ENCODE results near the gene ELP2. TPM values are rescaled to one million over a fixed set of nuclear protein-coding genes. Genes with fewer than 3 reads are reported as not detected.

The ELP2 gene
- total RNA-seq, 1 donor from 2014 or later: 143 TPM

DNA sequence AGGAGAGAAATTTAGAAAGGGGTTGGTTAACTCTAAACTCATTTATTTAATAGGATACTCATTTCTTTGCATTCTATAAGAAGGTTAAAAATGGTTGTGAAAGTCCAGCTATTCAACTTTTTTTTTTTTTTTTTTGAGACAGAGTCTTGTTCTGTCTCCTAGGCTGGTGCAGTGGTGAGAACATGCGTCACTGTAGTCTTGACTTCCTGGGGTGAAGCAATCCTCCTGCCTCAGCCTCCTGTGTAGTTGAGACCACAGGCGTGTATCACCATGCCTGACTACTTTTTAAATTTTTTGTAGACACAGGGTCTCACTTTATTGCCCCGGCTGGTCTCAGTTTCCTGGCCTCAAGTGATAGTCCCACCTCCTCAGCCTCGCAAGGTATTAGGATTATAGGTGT lies 11.9 kb downstream of the ELP2 start:
- TF ChIP-seq, protein P1, sequence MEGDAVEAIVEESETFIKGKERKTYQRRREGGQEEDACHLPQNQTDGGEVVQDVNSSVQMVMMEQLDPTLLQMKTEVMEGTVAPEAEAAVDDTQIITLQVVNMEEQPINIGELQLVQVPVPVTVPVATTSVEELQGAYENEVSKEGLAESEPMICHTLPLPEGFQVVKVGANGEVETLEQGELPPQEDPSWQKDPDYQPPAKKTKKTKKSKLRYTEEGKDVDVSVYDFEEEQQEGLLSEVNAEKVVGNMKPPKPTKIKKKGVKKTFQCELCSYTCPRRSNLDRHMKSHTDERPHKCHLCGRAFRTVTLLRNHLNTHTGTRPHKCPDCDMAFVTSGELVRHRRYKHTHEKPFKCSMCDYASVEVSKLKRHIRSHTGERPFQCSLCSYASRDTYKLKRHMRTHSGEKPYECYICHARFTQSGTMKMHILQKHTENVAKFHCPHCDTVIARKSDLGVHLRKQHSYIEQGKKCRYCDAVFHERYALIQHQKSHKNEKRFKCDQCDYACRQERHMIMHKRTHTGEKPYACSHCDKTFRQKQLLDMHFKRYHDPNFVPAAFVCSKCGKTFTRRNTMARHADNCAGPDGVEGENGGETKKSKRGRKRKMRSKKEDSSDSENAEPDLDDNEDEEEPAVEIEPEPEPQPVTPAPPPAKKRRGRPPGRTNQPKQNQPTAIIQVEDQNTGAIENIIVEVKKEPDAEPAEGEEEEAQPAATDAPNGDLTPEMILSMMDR (IDR thresholded peaks at IDR 0.05; ENCODE audit: unreplicated experiment): no peak
- Mint-ChIP-seq H3K4me3 (no peak overlapping the region), H3K4me1 (no peaks in the 10 kb centered on the region), H3K27ac (no peak overlapping the region), H3K36me3 (peaks cover 43% of the 10 kb centered on the region), H3K9me3 (no peaks in the 10 kb centered on the region), H3K27me3 (ENCODE audit: low read depth) (no peaks in the 10 kb centered on the region)
- no peak for DNase-seq (ENCODE audit: low spot score in 2 of 2, unreplicated experiment in 2 of 2)

DNA sequence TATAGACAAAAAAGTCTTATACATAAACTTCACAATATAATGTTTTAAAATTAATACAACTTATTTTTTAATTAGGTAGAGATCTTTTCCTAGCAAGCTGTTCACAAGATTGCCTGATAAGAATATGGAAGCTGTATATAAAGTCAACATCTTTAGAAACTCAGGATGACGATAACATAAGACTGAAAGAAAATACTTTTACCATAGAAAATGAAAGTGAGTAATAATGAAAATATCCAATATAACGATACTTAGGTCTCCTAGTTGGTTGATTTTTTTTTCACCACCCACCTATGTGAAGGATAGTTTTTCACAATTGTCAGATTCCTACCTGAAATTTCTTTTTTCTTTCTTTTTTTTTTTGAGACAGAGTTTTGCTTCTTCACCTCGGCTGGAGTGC lies 13.1 kb downstream of the ELP2 start:
- TF ChIP-seq, protein P1 (IDR thresholded peaks at IDR 0.05; ENCODE audit: unreplicated experiment): no peak
- Mint-ChIP-seq H3K9me3 (no peaks in the 10 kb centered on the region), H3K27ac (no peak overlapping the region), H3K4me3 (no peak overlapping the region), H3K4me1 (no peaks in the 10 kb centered on the region), H3K36me3 (peaks cover 40% of the 10 kb centered on the region), H3K27me3 (ENCODE audit: low read depth) (no peaks in the 10 kb centered on the region)
- DNase-seq (ENCODE audit: low spot score in 2 of 2, unreplicated experiment in 2 of 2): no peak

DNA sequence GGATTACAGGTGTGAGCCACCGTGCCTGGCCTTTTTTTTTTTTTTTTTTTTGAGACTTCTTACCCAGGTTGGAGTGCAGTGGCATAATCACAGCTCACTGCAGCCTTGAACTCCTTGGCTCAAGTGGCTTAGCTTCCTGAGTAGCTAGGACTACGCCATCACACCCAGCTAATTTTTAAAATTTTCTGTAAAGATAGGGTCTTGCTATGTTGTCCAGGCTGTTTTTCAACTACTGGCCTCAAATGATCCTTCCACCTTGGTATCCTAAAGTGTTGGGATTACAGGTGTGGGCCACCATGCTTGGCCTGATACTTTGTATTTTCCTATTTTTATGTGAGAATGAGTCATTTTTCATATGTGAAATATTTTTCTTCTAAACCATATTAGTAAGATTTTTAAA lies 13.7 kb downstream of the ELP2 start:
- Mint-ChIP-seq H3K36me3 (peaks cover 35% of the 10 kb centered on the region), H3K27ac (no peak overlapping the region), H3K9me3 (no peaks in the 10 kb centered on the region), H3K4me1 (no peaks in the 10 kb centered on the region), H3K27me3 (ENCODE audit: low read depth) (no peaks in the 10 kb centered on the region), H3K4me3 (no peak overlapping the region)
- DNase-seq (ENCODE audit: low spot score in 2 of 2, unreplicated experiment in 2 of 2): no peak
- TF ChIP-seq, protein P1 (IDR thresholded peaks at IDR 0.05; ENCODE audit: unreplicated experiment): no peak

DNA sequence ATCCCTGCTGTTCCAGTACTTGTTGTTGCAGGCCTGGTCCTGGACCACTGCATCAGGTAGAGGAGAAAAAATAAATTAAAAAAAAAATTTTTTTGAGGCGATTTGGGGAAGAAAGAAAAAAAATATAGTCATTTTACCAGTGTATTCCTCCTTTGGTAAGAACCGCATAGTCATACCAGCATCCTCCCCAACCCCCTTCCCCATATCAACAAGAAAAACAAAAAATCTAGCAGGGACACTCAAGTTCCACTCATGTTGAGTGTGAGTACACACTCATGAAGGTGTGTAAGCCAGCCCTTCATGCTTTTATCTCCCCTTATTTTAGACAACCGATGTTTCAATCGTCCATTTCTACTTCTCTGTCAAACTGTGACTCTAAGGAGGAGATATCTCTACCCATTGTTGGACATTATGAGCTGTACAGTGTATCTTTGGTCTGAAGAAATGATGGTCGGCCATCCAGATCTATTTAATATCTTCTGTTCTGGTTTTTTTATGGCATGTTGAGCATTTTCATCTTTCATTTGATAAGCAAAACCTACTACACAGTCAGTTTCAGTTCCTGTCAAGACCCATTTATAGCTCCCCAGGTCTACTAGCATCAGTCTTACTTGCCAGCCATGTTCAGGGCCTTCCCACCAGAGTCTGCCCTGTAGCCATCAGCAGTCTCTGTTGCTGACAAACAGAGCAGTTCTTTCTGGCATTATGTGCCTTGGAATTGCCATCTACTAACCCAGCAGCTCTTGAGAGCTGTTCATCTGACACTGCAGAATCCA lies 20.0 kb downstream of the ELP2 start:
- no peaks in the 10 kb centered on the region for H3K27me3 Mint-ChIP-seq (ENCODE audit: low read depth)
- TF ChIP-seq, protein P1 (IDR thresholded peaks at IDR 0.05; ENCODE audit: unreplicated experiment): no peak
- H3K36me3 Mint-ChIP-seq: peaks cover 41% of the 10 kb centered on the region
- no peak overlapping the region for H3K27ac Mint-ChIP-seq
- H3K4me1 Mint-ChIP-seq: no peaks in the 10 kb centered on the region
- H3K4me3 Mint-ChIP-seq: no peak overlapping the region
- H3K9me3 Mint-ChIP-seq: no peaks in the 10 kb centered on the region
- DNase-seq (ENCODE audit: low spot score in 2 of 2, unreplicated experiment in 2 of 2): no peak

DNA sequence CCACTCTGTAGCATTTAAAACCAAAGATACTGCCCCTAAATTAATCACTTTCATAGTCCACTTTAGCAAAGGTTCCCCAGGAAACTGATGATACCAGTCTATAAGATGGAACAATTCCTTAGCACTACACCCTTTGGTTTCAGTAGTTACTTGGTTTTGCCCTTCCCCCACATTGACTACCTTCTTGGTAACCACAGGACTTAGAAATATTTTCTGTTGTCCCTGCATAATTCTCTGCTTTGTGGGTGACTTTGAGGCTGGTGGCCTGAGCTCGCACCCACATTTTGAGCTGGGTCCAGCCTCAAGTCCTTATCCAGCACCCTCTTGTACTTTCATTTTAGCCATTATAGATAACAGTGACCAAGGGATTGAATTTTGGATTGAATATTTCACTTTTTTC lies 23.1 kb downstream of the ELP2 start:
- peaks cover 48% of the 10 kb centered on the region for H3K36me3 Mint-ChIP-seq
- H3K27me3 Mint-ChIP-seq (ENCODE audit: low read depth): no peaks in the 10 kb centered on the region
- no peak overlapping the region for H3K27ac Mint-ChIP-seq
- no peak overlapping the region for H3K4me3 Mint-ChIP-seq
- no peaks in the 10 kb centered on the region for H3K9me3 Mint-ChIP-seq
- no peak for DNase-seq (ENCODE audit: low spot score in 2 of 2, unreplicated experiment in 2 of 2)
- no peaks in the 10 kb centered on the region for H3K4me1 Mint-ChIP-seq
- TF ChIP-seq, protein P1 (IDR thresholded peaks at IDR 0.05; ENCODE audit: unreplicated experiment): no peak

Measured in mesothelial cell of epicardium (in vitro differentiated cells).